Endothelial cell of umbilical vein (primary cell): Measurements from ENCODE around the gene PLA2G2D. TPM values are rescaled to one million over a fixed set of nuclear protein-coding genes. Genes with fewer than 3 reads are reported as not detected.

Experiments
- BruUV-seq: library from RNA; stranded (reverse); fragments of 400-500 nt; replicated peaks from 2 replicates; lab custom pipeline; 2021; lab: Mats Ljungman, UMichigan
- CTCF ChIA-PET: fragments of 300-600, 350-600 bp; sonication (Branson Sonifier 250); formaldehyde crosslinking; loops from one replicate; lab custom pipeline; 2021; ENCODE audit warnings: antibody characterized with exemption, inconsistent platforms; lab: Charles Lee
- POLR2A ChIA-PET: fragments of 300-600, 350-600 bp; sonication (Branson Sonifier 250); formaldehyde crosslinking; loops from one replicate; lab custom pipeline; 2021; ENCODE audit warnings: antibody characterized with exemption, inconsistent platforms; lab: Charles Lee
- DNase-seq: peaks from one replicate; pipeline ENCODE4 v3.0.0-alpha.2; 2011; ENCODE audit warnings: low read depth, low spot score
- FAIRE-seq: peaks from 2 replicates; lab custom pipeline; 2011; peaks lifted over from hg19 to GRCh38; lab: Jason Lieb, UNC
- H2AFZ ChIP-seq: 2 replicates; pipeline ENCODE4 v1.6.0; 2012; ENCODE audit warnings: low read depth, low read length, control low read depth, inconsistent platforms
- H3K27ac ChIP-seq: 2 replicates; pipeline ENCODE4 v1.5.1; 2011; ENCODE audit warnings: low read depth, mild to moderate bottlenecking, control low read depth, low read length, moderate library complexity; ENCODE audit not compliant: insufficient read depth
- H3K27me3 ChIP-seq, 2 experiments: 2 replicates each; pipeline versions ENCODE4 v1.6.0 to v1.6.1; 2011; ENCODE audit warnings: low read length in 2 of 2, mixed read lengths in 1 of 2; ENCODE audit not compliant: control insufficient read depth in 2 of 2, insufficient read depth in 2 of 2
- H3K36me3 ChIP-seq, 2 experiments: 2 replicates in 1 of 2; 3 replicates in 1 of 2; pipeline ENCODE4 v1.5.1; 2011; ENCODE audit warnings: low read length in 2 of 2, mild to moderate bottlenecking in 1 of 2, moderate library complexity in 1 of 2; ENCODE audit not compliant: control insufficient read depth in 2 of 2, insufficient read depth in 2 of 2; ENCODE audit errors: extremely low read depth in 1 of 2
- H3K4me1 ChIP-seq: 3 replicates; pipeline ENCODE4 v1.5.1; 2011; ENCODE audit warnings: mild to moderate bottlenecking, low read length; ENCODE audit not compliant: control insufficient read depth, insufficient read depth; ENCODE audit errors: extremely low read depth
- H3K4me2 ChIP-seq: 2 replicates; pipeline ENCODE4 v1.6.1; 2011; ENCODE audit warnings: low read length, control low read depth, mixed read lengths; ENCODE audit not compliant: insufficient read depth
- H3K4me3 ChIP-seq, 3 experiments: fragments of 200-600 bp in 1 of 3; sonication (generic), shearing (Covaris generic) in 1 of 3; replicated peaks in 1 of 3; 2 replicates each; pipeline ENCODE4 v1.5.1; 2011 to 2016; ENCODE audit warnings: control low read depth in 3 of 3, low read length in 3 of 3, mild to moderate bottlenecking in 2 of 3, inconsistent platforms in 1 of 3, low read depth in 1 of 3, moderate library complexity in 1 of 3; ENCODE audit not compliant: insufficient read depth in 1 of 3
- H3K79me2 ChIP-seq: 2 replicates; pipeline ENCODE4 v1.6.0; 2012; ENCODE audit warnings: low read length, inconsistent platforms; ENCODE audit not compliant: control insufficient read depth, insufficient read depth
- H3K9ac ChIP-seq: replicated peaks from 2 replicates; pipeline ENCODE3; 2011; ENCODE audit warnings: low read length, control low read depth; ENCODE audit not compliant: insufficient read depth; ENCODE audit errors: extremely low read depth
- H3K9me1 ChIP-seq: replicated peaks from 3 replicates; pipeline ENCODE4 v1.6.0; 2011; ENCODE audit warnings: mild to moderate bottlenecking, low read length; ENCODE audit not compliant: control insufficient read depth, insufficient read depth; ENCODE audit errors: extremely low read depth
- H3K9me3 ChIP-seq: replicated peaks from 2 replicates; pipeline ENCODE4 v1.5.1; 2012; ENCODE audit warnings: low read length, inconsistent platforms; ENCODE audit not compliant: control insufficient read depth, insufficient read depth
- H4K20me1 ChIP-seq: replicated peaks from 2 replicates; pipeline ENCODE3; 2011; ENCODE audit warnings: mild to moderate bottlenecking, low read length; ENCODE audit not compliant: control insufficient read depth, insufficient read depth; ENCODE audit errors: extremely low read depth
- CTCF ChIP-seq, 2 donors: IDR thresholded peaks; 1 replicate in 1 of 2; 2 replicates in 1 of 2; pipeline ENCODE4 v1.5.1; 2011; ENCODE audit warnings: low read length in 2 of 2, mild to moderate bottlenecking in 2 of 2, moderate library complexity in 2 of 2, control low read depth in 1 of 2, inconsistent platforms in 1 of 2, low read depth in 1 of 2; ENCODE audit not compliant: insufficient read depth in 1 of 2; ENCODE audit errors: extremely low read depth in 1 of 2
- EZH2 ChIP-seq: IDR thresholded peaks from 2 replicates; pipeline ENCODE4 v1.6.1; 2012; ENCODE audit warnings: borderline replicate concordance, low read depth, mild to moderate bottlenecking, moderate library complexity, low read length, inconsistent platforms; ENCODE audit not compliant: severe bottlenecking
- FOS ChIP-seq: IDR thresholded peaks from 2 replicates; pipeline ENCODE4 v1.6.1; 2011; ENCODE audit warnings: mild to moderate bottlenecking, low read length, moderate library complexity, borderline replicate concordance; ENCODE audit not compliant: insufficient read depth
- GATA2 ChIP-seq: IDR thresholded peaks from 2 replicates; pipeline ENCODE4 v1.7.0; 2011; ENCODE audit warnings: low read depth, mild to moderate bottlenecking, moderate library complexity, mixed read lengths, low read length; ENCODE audit not compliant: insufficient read length, insufficient read depth
- JUN ChIP-seq: IDR thresholded peaks from 2 replicates; pipeline ENCODE4 v1.6.1; 2011; ENCODE audit warnings: borderline replicate concordance, low read depth; ENCODE audit not compliant: insufficient read length, insufficient read depth
- MAX ChIP-seq: IDR thresholded peaks from 2 replicates; pipeline ENCODE4 v1.6.1; 2011; ENCODE audit not compliant: insufficient read depth, insufficient read length
- MYC ChIP-seq: IDR thresholded peaks from one replicate; pipeline ENCODE4 v1.6.1; 2011; ENCODE audit warnings: mild to moderate bottlenecking, low read depth, low read length
- POLR2A ChIP-seq: IDR thresholded peaks from 2 replicates; pipeline ENCODE4 v1.6.1; 2012; ENCODE audit warnings: low read depth, mild to moderate bottlenecking, control low read depth, low read length
- POLR2AphosphoS5 ChIP-seq: IDR thresholded peaks from 2 replicates; pipeline ENCODE4 v1.6.1; 2012; ENCODE audit warnings: low read depth, mild to moderate bottlenecking, control low read depth, low read length, moderate library complexity; ENCODE audit not compliant: insufficient read depth
- dilution Hi-C: fragments of 300-500 bp; cut with MboI; formaldehyde crosslinking; loops from one replicate; pipeline ENCODE4 v1.15.0; 2019; ENCODE audit warnings: low sequenced_read_pairs; ENCODE audit not compliant: extremely low pct_ligation_motif_present
- intact Hi-C: fragments of 100-400 bp; cut with micrococcal nuclease; formaldehyde crosslinking; loops from one replicate; pipeline ENCODE4 v1.10.0; 2022
- polyA plus RNA-seq, 4 experiments: library from polyadenylated mRNA; depleted of rRNA in 3 of 4; stranded (reverse) in 3 of 4; unstranded in 1 of 4; fragments of >200 nt; gene quantifications; 2 replicates each; pipeline versions ENCODE4 v1.2.1 to v1.2.3, GENCODE V29; 2011 to 2012; ENCODE audit warnings: missing spikeins in 1 of 4
- total RNA-seq: library from RNA; stranded (reverse); gene quantifications from 2 replicates; pipeline ENCODE4 v1.2.3, GENCODE V29; 2021

The PLA2G2D gene
- total and polyA plus RNA-seq, 2 donors (not counting 3 experiments of a cell fraction or from before 2014, with no cell fraction given), result not detected

- dilution Hi-C loops, result no loop called here
- ChIA-PET CTCF (no interaction called here), POLR2A (no interaction called here)
- H3K79me2 ChIP-seq, result no peaks in the 10 kb centered on the region
- H3K27me3 ChIP-seq, result no peaks in the 10 kb centered on the region
- H3K36me3 ChIP-seq, result no peaks in the 10 kb centered on the region
- no peaks in the 10 kb centered on the region for H3K9me3 ChIP-seq
- H3K4me1 ChIP-seq, result no peaks in the 10 kb centered on the region
- FAIRE-seq (no peak), DNase-seq (no peak)
- no peaks in the 10 kb centered on the region for H4K20me1 ChIP-seq
- H3K4me2 ChIP-seq, result no peak overlapping the region
- TF ChIP-seq JUN (no peak), MYC (no peak), GATA2 (no peak), POLR2AphosphoS5 (no peak), POLR2A (no peak), FOS (no peak), CTCF (IDR thresholded peaks at IDR 0.05; ENCODE audit: extremely low read depth in 1 of 2, insufficient read depth in 1 of 2, low read depth in 1 of 2, low read length in 2 of 2) (no peak), MAX (no peak), EZH2 (no peak)
- no peak overlapping the region for H3K27ac ChIP-seq
- intact Hi-C loops, result no loop called here
- BruUV-seq, result no TSS peak
- H2AFZ ChIP-seq, result no peak overlapping the region
- H3K9ac ChIP-seq, result no peak overlapping the region
- no peak overlapping the region for H3K4me3 ChIP-seq
- no peaks in the 10 kb centered on the region for H3K9me1 ChIP-seq
Observed at GRCh38 chr1:20139776-20140612, 20.7 kb upstream of the PLA2G2D start.
